ENCODE results near the gene TMEM94.
"Not testable (repeated sequence)": the region's sequence is repeated elsewhere in the genome, so short reads cannot be mapped to it uniquely, and the experiment has no call there.

TMEM94 gene

GRCh38 chr17:75477490-75477862, 21.0 kb downstream of the TMEM94 start:
- DNase-seq = not testable (repeated sequence)

GRCh38 chr17:75478508-75478907, 22.1 kb downstream of the TMEM94 start:
- no peak for DNase-seq

- no peak for DNase-seq
Observed at GRCh38 chr17:75480281-75480680, 23.8 kb downstream of the TMEM94 start.

- DNase-seq = no peak
Observed at GRCh38 chr17:75481194-75482068, 25.0 kb downstream of the TMEM94 start.

GRCh38 chr17:75482098-75482942, 25.9 kb downstream of the TMEM94 start:
- DNase-seq = no peak

GRCh38 chr17:75485688-75486087, 29.3 kb downstream of the TMEM94 start:
- DNase-seq = no peak

GRCh38 chr17:75486151-75486550, 29.7 kb downstream of the TMEM94 start:
- no peak for DNase-seq

- DNase-seq = no peak
Observed at GRCh38 chr17:75486951-75487350, 30.5 kb downstream of the TMEM94 start.

GRCh38 chr17:75487351-75488070, 31.1 kb downstream of the TMEM94 start:
- DNase-seq = peak; percentile 36

GRCh38 chr17:75488693-75489510, 32.5 kb downstream of the TMEM94 start:
- peak; percentile 15 for DNase-seq

- no peak for DNase-seq
Observed at GRCh38 chr17:75489511-75489955, 33.1 kb downstream of the TMEM94 start.

GRCh38 chr17:75490173-75490743, 33.8 kb downstream of the TMEM94 start:
- DNase-seq = peak; percentile 69

- no peak for DNase-seq
Observed at GRCh38 chr17:75490953-75491649, 34.7 kb downstream of the TMEM94 start.

- DNase-seq = no peak
Observed at GRCh38 chr17:75491680-75492079, 35.2 kb downstream of the TMEM94 start.

- no peak for DNase-seq
Observed at GRCh38 chr17:75492555-75493168, 36.2 kb downstream of the TMEM94 start.

- no peak for DNase-seq
Observed at GRCh38 chr17:75493476-75494129, 37.2 kb downstream of the TMEM94 start.

GRCh38 chr17:75494326-75494877, 38.0 kb downstream of the TMEM94 start:
- DNase-seq = no peak

- no peak for DNase-seq
Observed at GRCh38 chr17:75496005-75496404, 39.6 kb downstream of the TMEM94 start.

GRCh38 chr17:75498039-75498725, 41.7 kb downstream of the TMEM94 start:
- DNase-seq = no peak

Data from left hindlimb (tissue), 1 donor.